Naive B cell (primary cell): ENCODE data around the gene RETN. TPM values are rescaled to one million over a fixed set of nuclear protein-coding genes. Genes with fewer than 3 reads are reported as not detected.

Experiments
- ATAC-seq, 2 donors: fragments of 150-1000 bp; cut with Tn5 transposase; 2 replicates each; pipeline ENCODE4 v1.10.0; 2021; ENCODE audit warnings: low read depth in 2 of 2, mild to moderate bottlenecking in 2 of 2, moderate library complexity in 2 of 2
- DNase-seq: peaks from one replicate; pipeline ENCODE4 v3.0.0; 2022
- H3K27ac Mint-ChIP-seq, 6 donors: one replicate each; pipeline ENCODE4 v1.8.0; 2020 to 2022; ENCODE audit warnings: mild to moderate bottlenecking in 6 of 6, mixed read lengths in 6 of 6, moderate library complexity in 5 of 6, inconsistent platforms in 2 of 6
- H3K27me3 Mint-ChIP-seq, 3 donors: one replicate each; pipeline ENCODE4 v1.8.0; 2021 to 2022; ENCODE audit warnings: mixed read lengths in 3 of 3, mild to moderate bottlenecking in 1 of 3
- H3K36me3 Mint-ChIP-seq, 2 donors: one replicate each; pipeline ENCODE4 v1.8.0; 2020 to 2022; ENCODE audit warnings: mixed read lengths in 2 of 2, inconsistent platforms in 1 of 2, mild to moderate bottlenecking in 1 of 2
- H3K4me1 Mint-ChIP-seq, 3 donors: one replicate each; pipeline ENCODE4 v1.8.0; 2020 to 2022; ENCODE audit warnings: mixed read lengths in 3 of 3, inconsistent platforms in 1 of 3, mild to moderate bottlenecking in 1 of 3, moderate library complexity in 1 of 3
- H3K4me3 Mint-ChIP-seq, 8 donors: one replicate each; pipeline ENCODE4 v1.8.0; 2020 to 2022; ENCODE audit warnings: mild to moderate bottlenecking in 8 of 8, mixed read lengths in 8 of 8, moderate library complexity in 8 of 8, inconsistent platforms in 2 of 8
- H3K9me3 Mint-ChIP-seq, 7 donors: one replicate each; pipeline ENCODE4 v1.8.0; 2020 to 2022; ENCODE audit warnings: mixed read lengths in 7 of 7, mild to moderate bottlenecking in 5 of 7, inconsistent platforms in 2 of 7, moderate library complexity in 1 of 7
- polyA plus RNA-seq, 6 donors: library from polyadenylated mRNA; unstranded; fragments of 300-500 nt; fragmentation: Illumina TruSeq; gene quantifications; one replicate each; pipeline ENCODE4 v1.2.3, GENCODE V29; 2021; ENCODE audit warnings: low read depth in 6 of 6

Gene RETN
- polyA plus RNA-seq, 6 donors from 2014 or later = not detected

GRCh38 chr19:7689165-7689564 lies 20.3 kb downstream of the RETN start:
- peaks cover 0 to 4% of the 10 kb centered on the region in 2 donors for H3K36me3 Mint-ChIP-seq
- ATAC-seq = peak in 1 of 2 donors; percentile 22
- no peak for DNase-seq
- peak overlapping the region in 3 of 6 donors; percentile 76 to 97 (median 89) for H3K27ac Mint-ChIP-seq
- H3K4me3 Mint-ChIP-seq = peak overlapping the region in 1 of 8 donors; percentile 17
- no peaks in the 10 kb centered on the region for H3K9me3 Mint-ChIP-seq
- no peaks in the 10 kb centered on the region for H3K27me3 Mint-ChIP-seq
- H3K4me1 Mint-ChIP-seq = peaks cover 24 to 39% (median 31%) of the 10 kb centered on the region in 3 donors

DNA sequence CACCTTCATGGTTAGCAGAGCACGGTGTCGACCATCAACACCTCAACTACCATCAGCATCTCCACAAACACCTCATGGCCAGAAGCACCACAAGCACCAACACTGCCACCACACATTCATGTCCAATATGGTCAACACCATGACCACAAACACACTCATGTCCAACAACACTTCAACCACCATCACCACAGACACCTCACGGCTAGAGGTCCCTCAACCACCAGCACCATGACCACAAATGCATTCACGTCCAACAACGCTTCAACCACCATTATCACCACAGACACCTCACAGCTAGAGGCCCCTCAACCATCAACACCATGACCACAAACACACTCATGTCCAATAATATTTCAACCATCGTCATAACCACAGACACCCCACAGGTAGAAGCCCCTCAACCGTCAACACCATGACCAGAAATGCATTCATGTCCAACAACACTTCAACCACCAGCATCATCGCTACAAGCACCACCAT lies 22.0 kb downstream of the RETN start:
- ATAC-seq (no peak), DNase-seq (no peak)
- no peaks in the 10 kb centered on the region for H3K9me3 Mint-ChIP-seq
- no peak overlapping the region for H3K4me3 Mint-ChIP-seq
- no peak overlapping the region for H3K27ac Mint-ChIP-seq
- H3K27me3 Mint-ChIP-seq = no peaks in the 10 kb centered on the region
- H3K4me1 Mint-ChIP-seq = peaks cover 25 to 34% (median 32%) of the 10 kb centered on the region in 3 donors
- H3K36me3 Mint-ChIP-seq = peaks cover 0 to 4% of the 10 kb centered on the region in 2 donors

- peaks cover 3 to 5% of the 10 kb centered on the region in 2 donors for H3K36me3 Mint-ChIP-seq
Measured at GRCh38 chr19:7691497-7691896, 22.6 kb downstream of the RETN start.

DNA sequence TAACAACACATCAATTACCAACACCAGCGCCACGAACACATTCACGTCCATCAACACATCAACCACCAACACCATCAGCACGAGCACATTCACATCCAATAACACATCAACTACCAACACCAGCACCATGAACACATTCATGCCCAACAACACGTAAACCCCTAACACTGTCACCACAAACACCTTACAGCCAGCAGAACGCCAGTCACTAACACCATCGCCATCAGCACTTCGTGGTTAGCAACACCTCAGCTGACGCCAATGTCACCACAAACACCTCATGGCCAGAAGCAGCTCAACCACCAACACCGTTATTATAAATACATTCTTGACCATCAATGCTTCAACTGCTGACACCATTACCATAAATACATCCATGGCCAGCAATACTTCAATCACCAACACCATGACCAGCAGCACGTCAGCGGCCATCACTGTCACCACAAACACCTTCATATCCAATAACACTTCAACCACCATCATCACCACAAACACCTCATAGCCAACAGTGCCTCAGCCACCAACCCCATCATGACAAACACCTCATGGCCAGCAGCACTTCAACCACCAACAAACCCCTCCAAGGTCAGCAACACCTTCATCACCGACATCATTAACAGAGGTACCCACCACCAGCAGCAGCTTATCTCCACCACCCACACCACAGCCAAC lies 23.7 kb downstream of the RETN start:
- H3K27ac Mint-ChIP-seq = no peak overlapping the region
- ATAC-seq (peak in 1 of 2 donors; percentile 4), DNase-seq (no peak)
- peaks cover 22 to 35% (median 27%) of the 10 kb centered on the region in 3 donors for H3K4me1 Mint-ChIP-seq
- no peaks in the 10 kb centered on the region for H3K27me3 Mint-ChIP-seq
- H3K9me3 Mint-ChIP-seq = no peaks in the 10 kb centered on the region
- peaks cover 7 to 8% of the 10 kb centered on the region in 2 donors for H3K36me3 Mint-ChIP-seq
- H3K4me3 Mint-ChIP-seq = no peak overlapping the region

More at GRCh38 chr19:7691497-7691896, 22.6 kb downstream of the RETN start:
- no peaks in the 10 kb centered on the region for H3K27me3 Mint-ChIP-seq
- DNase-seq (no peak), ATAC-seq (no peak)
- H3K27ac Mint-ChIP-seq = no peak overlapping the region
- no peak overlapping the region for H3K4me3 Mint-ChIP-seq
- no peaks in the 10 kb centered on the region for H3K9me3 Mint-ChIP-seq
- H3K4me1 Mint-ChIP-seq = peaks cover 23 to 30% (median 25%) of the 10 kb centered on the region in 3 donors

- Mint-ChIP-seq H3K4me3 (peak overlapping the region in 5 of 8 donors; percentile 61 to 88 (median 72)), H3K27me3 (no peaks in the 10 kb centered on the region), H3K4me1 (peaks cover 6 to 54% (median 47%) of the 10 kb centered on the region in 3 donors), H3K36me3 (peaks cover 8 to 15% of the 10 kb centered on the region in 2 donors), H3K9me3 (no peaks in the 10 kb centered on the region), H3K27ac (peak overlapping the region; percentile 82 to 95 (median 94))
- DNase-seq (no peak), ATAC-seq (peak; percentile 80 to 83)
Measured at GRCh38 chr19:7694499-7694898, 25.6 kb downstream of the RETN start.

- peaks cover 0 to 80% (median 70%) of the 10 kb centered on the region in 3 donors for H3K4me1 Mint-ChIP-seq
- peak overlapping the region in 7 of 8 donors; percentile 81 to 98 (median 94) for H3K4me3 Mint-ChIP-seq
- no peaks in the 10 kb centered on the region for H3K27me3 Mint-ChIP-seq
- H3K27ac Mint-ChIP-seq = peak overlapping the region; percentile 21 to 99 (median 80)
- peaks cover 0 to 1% (median 0%) of the 10 kb centered on the region in 7 donors for H3K9me3 Mint-ChIP-seq
- peaks cover 11 to 22% of the 10 kb centered on the region in 2 donors for H3K36me3 Mint-ChIP-seq
- DNase-seq (no peak), ATAC-seq (no peak)
Measured at GRCh38 chr19:7697721-7698287, 29.0 kb downstream of the RETN start.

GRCh38 chr19:7698583-7698982 lies 29.7 kb downstream of the RETN start:
- Mint-ChIP-seq H3K4me3 (peak overlapping the region in 7 of 8 donors; percentile 81 to 98 (median 94)), H3K4me1 (peaks cover 0 to 88% (median 77%) of the 10 kb centered on the region in 3 donors), H3K9me3 (peaks cover 0 to 1% (median 0%) of the 10 kb centered on the region in 7 donors), H3K27me3 (no peaks in the 10 kb centered on the region), H3K36me3 (peaks cover 11 to 22% of the 10 kb centered on the region in 2 donors), H3K27ac (peak overlapping the region in 5 of 6 donors; percentile 93 to 100 (median 99))
- ATAC-seq (no peak), DNase-seq (no peak)

DNA sequence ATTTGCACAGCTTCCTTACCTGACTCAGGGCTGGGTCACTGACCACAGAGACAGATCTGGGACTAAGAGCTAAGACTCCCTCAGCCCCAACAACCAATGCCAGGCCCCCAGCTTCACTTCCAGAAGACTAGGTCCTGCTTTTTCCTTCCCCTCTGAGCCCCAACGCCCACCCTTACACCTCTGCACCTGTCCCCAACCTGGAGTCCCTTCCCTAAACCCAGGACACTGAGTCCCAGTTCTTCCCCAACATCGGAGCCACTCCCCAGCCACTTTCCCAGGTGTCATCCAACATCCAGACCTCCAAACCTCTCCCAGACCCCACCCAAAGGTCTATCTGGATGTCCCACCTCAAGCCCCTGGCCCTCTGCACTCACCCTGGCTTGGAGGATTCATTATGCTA lies 30.2 kb downstream of the RETN start:
- ATAC-seq = no peak
- H3K4me3 Mint-ChIP-seq = peak overlapping the region in 7 of 8 donors; percentile 81 to 98 (median 94)
- peaks cover 0 to 91% (median 79%) of the 10 kb centered on the region in 3 donors for H3K4me1 Mint-ChIP-seq
- no peak for DNase-seq
- H3K27me3 Mint-ChIP-seq = no peaks in the 10 kb centered on the region
- peak overlapping the region; percentile 93 to 100 (median 98) for H3K27ac Mint-ChIP-seq
- H3K9me3 Mint-ChIP-seq = peaks cover 0 to 1% (median 0%) of the 10 kb centered on the region in 7 donors
- peaks cover 11 to 22% of the 10 kb centered on the region in 2 donors for H3K36me3 Mint-ChIP-seq

GRCh38 chr19:7699417-7700401 lies 30.9 kb downstream of the RETN start:
- Mint-ChIP-seq H3K4me1 (peaks cover 0 to 91% (median 80%) of the 10 kb centered on the region in 3 donors), H3K27me3 (no peaks in the 10 kb centered on the region), H3K27ac (peak overlapping the region; percentile 97 to 100 (median 99)), H3K36me3 (peaks cover 11 to 22% of the 10 kb centered on the region in 2 donors), H3K4me3 (peak overlapping the region in 7 of 8 donors; percentile 81 to 98 (median 94)), H3K9me3 (peaks cover 0 to 1% (median 0%) of the 10 kb centered on the region in 7 donors)
- DNase-seq (no peak), ATAC-seq (peak; percentile 8 to 13)

- peak overlapping the region; percentile 99 to 100 (median 99) for H3K27ac Mint-ChIP-seq
- H3K36me3 Mint-ChIP-seq = peaks cover 11 to 22% of the 10 kb centered on the region in 2 donors
- ATAC-seq (no peak), DNase-seq (no peak)
- no peaks in the 10 kb centered on the region for H3K27me3 Mint-ChIP-seq
- peak overlapping the region in 7 of 8 donors; percentile 81 to 98 (median 94) for H3K4me3 Mint-ChIP-seq
- peaks cover 0 to 98% (median 85%) of the 10 kb centered on the region in 3 donors for H3K4me1 Mint-ChIP-seq
- H3K9me3 Mint-ChIP-seq = peaks cover 0 to 1% (median 0%) of the 10 kb centered on the region in 7 donors
Measured at GRCh38 chr19:7701049-7701653, 32.3 kb downstream of the RETN start.

- peak; percentile 85 for DNase-seq
- Mint-ChIP-seq H3K4me1 (peaks cover 0 to 98% (median 87%) of the 10 kb centered on the region in 3 donors), H3K27ac (peak within 1 kb of the TSS; percentile 99 to 100 (median 99)), H3K4me3 (peak within 1 kb of the TSS in 7 of 8 donors; percentile 81 to 98 (median 94)), H3K36me3 (peaks cover 7 to 16% of the 10 kb centered on the region in 2 donors), H3K9me3 (peaks cover 0 to 1% (median 0%) of the 10 kb centered on the region in 7 donors), H3K27me3 (no peaks in the 10 kb centered on the region)
- ATAC-seq = peak; percentile 65
Measured at GRCh38 chr19:7701654-7702457, 33.0 kb downstream of the RETN start, which contains the start of gene FCER2. TSS of gene FCER2 (minus strand) at chr19:7702131. CDS start at chr19:7699760, 2,371 bp downstream.
